ENCODE results near the gene POLN.

POLN gene

DNA sequence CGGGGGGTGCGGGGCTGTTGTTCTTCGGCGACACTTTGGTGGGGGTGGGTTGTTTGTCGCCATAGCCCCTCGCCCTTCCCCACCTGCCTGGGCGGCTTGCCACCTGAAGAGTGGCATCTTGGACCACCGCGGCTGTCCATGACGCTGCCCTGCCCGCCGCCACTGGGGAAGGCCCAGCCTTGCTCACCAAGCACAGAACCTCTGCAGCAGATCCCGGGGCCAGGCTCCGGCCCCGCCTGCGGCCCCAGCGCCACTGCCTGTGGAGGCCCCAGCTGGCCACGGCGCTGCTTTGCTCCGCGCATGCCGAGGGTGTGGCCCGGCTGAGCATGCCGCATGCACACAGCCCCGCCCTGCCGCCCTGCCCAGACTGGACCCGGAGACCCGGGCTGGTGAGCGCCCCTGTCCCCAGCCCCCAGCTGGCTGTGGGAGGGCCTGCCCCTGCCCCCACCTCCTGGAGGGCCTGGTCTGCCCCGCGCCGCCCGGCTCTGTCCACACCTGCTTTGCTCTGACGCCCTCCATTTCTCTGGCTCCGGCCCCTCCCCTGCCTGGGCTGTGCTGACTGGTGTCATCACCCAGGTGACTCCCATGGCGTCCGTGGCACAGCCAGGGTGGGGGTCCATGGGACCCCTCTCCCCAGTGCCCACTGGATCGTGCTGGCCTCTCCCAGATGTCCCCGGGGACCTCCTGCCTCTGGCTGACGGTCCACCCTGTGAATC, 177.5 kb downstream of the POLN start:
- ChIA-PET CTCF (no interaction called here), POLR2A (no interaction called here)
- DNase-seq (ENCODE audit: extremely low spot score) = no peak
- no peak for TF ChIP-seq CTCF (IDR thresholded peaks at IDR 0.05; ENCODE audit: control extremely low read depth, extremely low read depth, low read depth, missing control alignments)

GRCh38 chr4:2063557-2064275, 178.2 kb downstream of the POLN start:
- CTCF ChIA-PET = no interaction called here
- DNase-seq (ENCODE audit: extremely low spot score) = no peak
- POLR2A ChIA-PET = no interaction called here
- no peak for TF ChIP-seq CTCF (IDR thresholded peaks at IDR 0.05; ENCODE audit: control extremely low read depth, extremely low read depth, low read depth, missing control alignments)

GRCh38 chr4:2062808-2063524, 179.0 kb downstream of the POLN start:
- ChIA-PET POLR2A (no interaction called here), CTCF (no interaction called here)
- TF ChIP-seq CTCF (IDR thresholded peaks at IDR 0.05; ENCODE audit: control extremely low read depth, extremely low read depth, low read depth, missing control alignments) = no peak
- DNase-seq (ENCODE audit: extremely low spot score) = no peak

- CTCF ChIA-PET = no interaction called here
- no peak for DNase-seq (ENCODE audit: extremely low spot score)
- TF ChIP-seq CTCF (IDR thresholded peaks at IDR 0.05; ENCODE audit: control extremely low read depth, extremely low read depth, low read depth, missing control alignments) = no peak
- POLR2A ChIA-PET = no interaction called here
Observed at GRCh38 chr4:2062168-2062807, 179.6 kb downstream of the POLN start.

DNA sequence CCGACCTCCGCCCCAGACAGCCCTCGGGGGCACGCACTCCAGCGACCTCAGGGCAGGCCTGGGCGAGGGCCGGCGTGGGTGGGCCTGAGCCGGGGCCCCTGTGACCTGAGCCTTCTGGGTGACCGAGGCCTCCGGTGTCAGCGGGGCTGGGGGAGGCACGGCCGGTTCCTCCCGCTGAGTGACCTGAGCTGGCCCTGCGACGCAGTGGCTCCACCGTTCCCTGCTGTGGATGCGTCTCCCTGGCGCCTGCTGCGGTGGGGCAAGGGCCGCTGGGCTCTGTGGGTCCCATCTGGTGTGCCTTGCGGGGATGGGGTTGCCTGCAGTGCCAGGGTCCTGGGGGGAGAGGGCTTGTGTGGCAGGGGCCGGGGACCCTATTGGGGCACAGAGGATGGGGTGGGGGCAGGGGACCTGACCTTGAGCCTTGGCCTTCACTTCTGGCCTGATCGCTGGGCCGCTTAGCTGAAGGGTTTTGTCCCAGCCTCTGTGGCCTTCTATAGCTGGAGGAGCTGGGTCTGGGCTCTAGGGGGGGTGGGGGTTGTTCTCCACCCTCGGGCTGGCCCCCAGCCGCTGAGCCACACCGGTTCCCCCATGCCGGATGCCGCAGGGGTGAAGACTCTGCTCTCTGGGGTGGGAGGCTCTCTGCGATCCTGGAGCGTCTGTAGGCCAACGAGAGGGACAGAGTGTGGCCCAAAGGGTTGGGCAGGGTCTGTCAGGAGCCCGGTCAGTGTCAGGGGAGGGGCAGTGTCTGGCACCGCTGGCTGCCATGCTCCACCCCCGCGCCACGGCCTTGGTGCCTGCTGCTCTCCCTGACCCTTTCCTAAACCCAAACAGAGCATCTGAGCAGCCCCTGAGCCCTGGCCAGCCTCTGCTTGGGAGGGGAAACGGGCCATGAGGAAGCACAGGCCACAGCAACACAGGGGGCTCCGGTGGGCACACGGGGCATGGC, 180.5 kb downstream of the POLN start:
- CTCF ChIA-PET = no interaction called here
- TF ChIP-seq CTCF (IDR thresholded peaks at IDR 0.05; ENCODE audit: control extremely low read depth, extremely low read depth, low read depth, missing control alignments) = no peak
- POLR2A ChIA-PET = no interaction called here
- DNase-seq (ENCODE audit: extremely low spot score) = no peak
